SIG-M5 treated with dmso at 0.1 percent for 504 hours (cell line): Measurements from ENCODE around the gene UGT1A8.
"Not testable (repeated sequence)": the region's sequence is repeated elsewhere in the genome, so short reads cannot be mapped to it uniquely, and the experiment has no call there.

Source experiments
- DNase-seq: peaks from one replicate; lab custom pipeline; 2025; ENCODE audit not compliant: unreplicated experiment; lab: John Stamatoyannopoulos, UW

UGT1A8 gene

DNA sequence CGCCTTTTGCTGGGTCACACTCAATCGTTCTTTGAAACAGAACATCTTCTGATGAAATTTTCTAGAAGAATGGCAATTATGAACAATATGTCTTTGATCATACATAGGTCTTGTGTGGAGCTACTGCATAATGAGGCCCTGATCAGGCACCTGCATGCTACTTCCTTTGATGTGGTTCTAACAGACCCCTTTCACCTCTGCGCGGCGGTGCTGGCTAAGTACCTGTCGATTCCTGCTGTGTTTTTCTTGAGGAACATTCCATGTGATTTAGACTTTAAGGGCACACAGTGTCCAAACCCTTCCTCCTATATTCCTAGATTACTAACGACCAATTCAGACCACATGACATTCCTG lies 95.8 kb downstream of the UGT1A8 start:
- DNase-seq: no peak

DNA sequence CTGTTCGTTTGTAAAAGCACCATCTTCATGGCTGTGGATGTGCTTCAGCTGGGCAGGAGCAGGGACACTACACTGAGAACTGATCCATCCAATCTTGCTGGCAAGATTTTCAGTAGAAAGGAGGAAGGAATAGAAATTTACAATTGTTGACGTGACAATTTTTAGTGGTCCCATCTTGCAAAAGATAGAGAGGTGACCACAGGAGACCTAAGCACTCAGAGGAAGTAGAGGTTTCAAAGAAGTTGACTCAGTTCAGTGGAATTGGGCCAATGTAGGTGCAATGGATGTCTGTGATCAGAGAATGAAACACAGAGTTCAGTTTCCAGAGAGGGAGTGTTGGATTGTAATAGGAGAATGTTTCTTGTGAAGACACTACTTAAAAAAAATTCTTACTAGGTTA lies 96.7 kb downstream of the UGT1A8 start:
- no peak for DNase-seq

DNA sequence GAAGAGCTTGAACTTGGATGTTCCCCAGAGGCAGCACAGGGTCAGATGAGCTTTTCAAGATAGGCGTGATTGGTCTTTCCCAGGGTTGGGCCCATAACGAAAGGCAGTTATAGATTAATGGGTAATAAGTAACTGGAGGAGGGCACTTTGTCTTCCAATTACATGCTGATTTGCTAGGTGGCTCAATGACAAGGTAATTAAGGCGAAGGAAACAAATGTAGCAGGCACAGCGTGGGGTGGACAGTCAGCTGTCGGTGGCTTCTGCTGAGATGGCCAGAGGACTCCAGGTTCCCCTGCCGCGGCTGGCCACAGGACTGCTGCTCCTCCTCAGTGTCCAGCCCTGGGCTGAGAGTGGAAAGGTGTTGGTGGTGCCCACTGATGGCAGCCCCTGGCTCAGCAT lies 101.1 kb downstream of the UGT1A8 start, which contains the start of gene UGT1A4:
TSS of gene UGT1A4 (plus strand) at position 185 of the 400 bp plus-strand sequence. CDS start at position 270, 85 bp downstream.
- DNase-seq: no peak

DNA sequence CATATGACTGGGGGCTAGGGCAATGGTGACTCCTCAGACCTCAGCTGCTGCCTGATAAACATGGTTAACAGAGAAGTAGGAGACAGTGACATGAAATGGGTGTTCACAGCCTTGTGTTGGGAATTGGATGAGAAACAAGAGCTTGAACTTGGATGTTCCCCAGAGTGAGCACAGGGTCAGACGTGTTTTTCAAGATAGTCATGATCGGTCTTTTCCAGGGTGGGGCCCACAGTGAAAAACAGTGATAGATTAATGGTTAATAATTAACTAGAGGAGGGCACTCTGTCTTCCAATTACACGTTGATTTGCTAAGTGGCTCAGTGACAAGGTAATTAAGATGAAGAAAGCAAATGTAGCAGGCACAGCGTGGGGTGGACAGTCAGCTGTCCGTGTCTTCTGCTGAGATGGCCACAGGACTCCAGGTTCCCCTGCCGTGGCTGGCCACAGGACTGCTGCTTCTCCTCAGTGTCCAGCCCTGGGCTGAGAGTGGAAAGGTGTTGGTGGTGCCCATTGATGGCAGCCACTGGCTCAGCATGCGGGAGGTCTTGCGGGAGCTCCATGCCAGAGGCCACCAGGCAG lies 111.4 kb downstream of the UGT1A8 start, which contains the start of gene UGT1A3:
TSS of gene UGT1A3 (plus strand) at position 320 of the 579 bp plus-strand sequence. CDS start at position 405, 85 bp downstream.
- no peak for DNase-seq

DNA sequence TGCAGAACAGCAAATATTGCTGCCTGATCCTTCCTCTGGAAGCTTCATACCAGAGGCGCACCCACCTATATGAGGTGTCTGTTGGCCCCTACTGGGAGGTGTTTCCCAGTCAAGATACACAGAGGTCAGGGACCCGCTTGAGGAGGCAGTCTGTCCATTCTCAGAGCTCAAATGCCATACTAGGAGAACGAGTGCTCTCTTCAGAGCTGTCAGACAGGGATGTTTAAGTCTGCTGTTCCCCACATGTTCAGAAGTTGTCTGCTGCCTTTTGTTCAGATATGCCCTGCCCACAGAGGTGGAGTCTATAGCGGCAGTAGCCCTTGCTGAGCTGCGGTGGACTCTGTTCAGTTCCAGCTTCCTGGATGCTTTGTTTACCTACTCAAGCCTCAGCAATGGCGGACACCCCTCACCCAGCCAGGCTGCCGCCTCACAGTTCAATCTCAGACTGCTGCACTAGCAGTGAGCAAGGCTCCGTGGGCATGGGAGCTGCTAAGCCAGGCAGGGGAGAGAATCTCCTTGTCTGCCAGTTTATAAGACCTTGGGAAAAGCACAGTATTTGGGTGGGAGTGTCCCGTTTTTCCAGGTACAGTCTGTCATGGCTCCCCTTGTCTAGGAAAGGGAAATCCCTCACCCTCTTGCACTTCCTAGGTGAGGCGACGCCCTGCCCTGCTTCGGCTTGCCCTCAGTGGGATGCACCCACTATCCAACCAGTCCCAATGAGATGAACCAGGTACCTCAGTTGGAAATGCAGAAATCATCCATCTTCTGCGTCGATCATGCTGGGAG lies 119.6 kb downstream of the UGT1A8 start:
- DNase-seq: not testable (repeated sequence)

DNA sequence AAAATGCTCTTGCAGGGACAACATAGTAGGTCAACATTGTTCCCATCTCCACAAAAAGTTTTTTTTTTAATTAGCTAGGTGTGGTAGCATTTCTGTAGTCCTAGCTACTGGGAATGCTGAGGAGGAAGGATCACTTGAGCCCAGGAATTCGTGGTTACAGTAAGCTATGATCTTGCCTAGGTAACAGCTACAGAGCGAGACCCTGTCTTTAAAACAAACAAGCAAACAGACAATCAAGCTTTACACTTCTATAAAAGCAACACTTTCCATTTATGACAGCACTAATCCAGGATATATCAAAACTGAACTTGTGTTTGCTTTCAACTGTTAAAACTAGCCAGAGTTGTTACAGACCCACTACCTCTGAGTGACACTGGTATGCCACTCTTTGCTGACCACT lies 123.4 kb downstream of the UGT1A8 start:
- no peak for DNase-seq

DNA sequence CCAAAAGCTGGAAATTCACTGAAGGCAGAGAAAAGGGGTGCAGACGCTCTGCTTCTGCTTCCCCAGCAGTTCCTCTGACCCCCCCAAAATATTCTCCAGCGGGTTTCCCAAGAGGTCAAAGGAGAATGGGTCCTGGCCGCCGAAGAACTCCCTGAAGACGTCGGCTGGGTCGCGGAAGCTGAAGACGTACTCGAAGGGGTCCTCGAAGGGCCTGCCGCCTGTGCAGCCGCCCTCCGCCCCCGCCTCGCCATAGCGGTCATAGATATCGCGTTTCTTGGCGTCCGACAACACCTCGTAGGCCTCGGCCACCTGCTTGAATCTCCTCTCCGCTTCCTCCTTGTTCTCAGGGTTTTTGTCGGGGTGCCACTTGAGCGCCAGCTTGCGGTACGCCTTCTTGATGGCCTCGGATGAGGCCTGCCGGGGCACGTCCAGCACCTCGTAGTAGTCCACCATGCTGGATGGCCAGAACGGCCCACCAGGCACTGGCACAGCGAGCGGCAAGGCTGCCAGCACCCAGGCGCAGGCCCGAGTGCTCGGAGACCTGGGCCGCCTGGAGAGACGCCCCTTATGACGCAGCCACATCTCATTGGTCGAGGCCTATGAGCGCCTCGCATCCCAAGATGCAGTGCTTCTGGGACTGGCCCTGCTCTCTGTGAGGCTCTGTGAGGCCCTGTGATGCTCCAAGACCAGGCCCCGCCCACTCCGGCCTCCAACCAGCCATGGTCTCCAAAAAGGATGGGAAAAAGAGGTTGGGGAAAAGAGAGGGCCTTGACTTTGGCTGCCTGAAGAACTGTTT lies 126.2 kb downstream of the UGT1A8 start:
- DNase-seq: no peak

DNA sequence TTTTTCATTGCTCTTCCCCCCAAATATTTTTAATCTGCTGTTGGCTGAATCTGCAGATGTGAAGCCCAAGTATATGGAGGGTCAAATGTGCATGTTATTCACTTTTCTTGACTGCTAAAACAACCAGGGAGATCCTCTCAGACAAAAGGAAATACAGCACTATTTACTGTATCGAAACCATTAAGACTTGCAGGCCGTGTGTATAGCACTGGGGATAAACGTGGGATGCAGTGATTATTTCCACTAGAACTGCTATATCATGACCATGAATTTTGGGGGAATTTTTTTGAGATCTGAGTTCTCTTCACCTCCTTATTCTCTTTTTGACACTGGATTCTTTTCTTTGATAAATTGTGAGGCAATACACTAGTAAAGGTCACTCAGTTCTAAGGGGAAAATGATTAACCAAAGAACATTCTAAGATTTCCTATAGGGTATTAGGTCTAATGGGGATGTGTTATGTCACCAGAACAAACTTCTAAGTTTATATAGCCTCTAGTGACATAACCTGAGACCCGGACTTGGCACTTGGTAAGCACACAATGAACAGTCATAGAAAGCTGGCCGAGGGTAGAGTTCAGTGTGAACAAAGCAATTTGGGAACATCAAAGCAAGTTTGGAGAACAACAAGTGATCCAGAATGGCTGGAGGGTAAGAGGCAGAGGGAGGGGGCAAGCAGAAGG lies 127.8 kb downstream of the UGT1A8 start:
- DNase-seq: no peak

DNA sequence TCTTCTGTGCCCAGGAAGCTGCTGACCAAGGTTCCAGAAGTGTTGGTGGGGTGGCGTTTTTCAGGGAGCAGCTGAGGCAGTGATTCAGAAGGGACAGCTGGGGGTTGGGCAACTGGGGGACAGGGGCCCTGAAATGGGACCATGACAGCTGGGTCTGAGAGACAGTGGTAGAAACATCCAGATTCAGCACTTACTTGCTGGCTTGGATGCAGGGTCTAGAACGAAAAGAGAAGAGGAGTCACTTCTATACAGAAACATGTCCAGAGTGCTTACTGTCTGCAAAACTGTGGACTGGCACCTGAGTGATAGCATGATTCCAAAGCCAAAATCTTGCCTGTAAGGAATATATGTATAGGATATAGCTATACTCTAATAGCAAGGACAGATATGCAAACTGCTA lies 128.4 kb downstream of the UGT1A8 start:
- not testable (repeated sequence) for DNase-seq

DNA sequence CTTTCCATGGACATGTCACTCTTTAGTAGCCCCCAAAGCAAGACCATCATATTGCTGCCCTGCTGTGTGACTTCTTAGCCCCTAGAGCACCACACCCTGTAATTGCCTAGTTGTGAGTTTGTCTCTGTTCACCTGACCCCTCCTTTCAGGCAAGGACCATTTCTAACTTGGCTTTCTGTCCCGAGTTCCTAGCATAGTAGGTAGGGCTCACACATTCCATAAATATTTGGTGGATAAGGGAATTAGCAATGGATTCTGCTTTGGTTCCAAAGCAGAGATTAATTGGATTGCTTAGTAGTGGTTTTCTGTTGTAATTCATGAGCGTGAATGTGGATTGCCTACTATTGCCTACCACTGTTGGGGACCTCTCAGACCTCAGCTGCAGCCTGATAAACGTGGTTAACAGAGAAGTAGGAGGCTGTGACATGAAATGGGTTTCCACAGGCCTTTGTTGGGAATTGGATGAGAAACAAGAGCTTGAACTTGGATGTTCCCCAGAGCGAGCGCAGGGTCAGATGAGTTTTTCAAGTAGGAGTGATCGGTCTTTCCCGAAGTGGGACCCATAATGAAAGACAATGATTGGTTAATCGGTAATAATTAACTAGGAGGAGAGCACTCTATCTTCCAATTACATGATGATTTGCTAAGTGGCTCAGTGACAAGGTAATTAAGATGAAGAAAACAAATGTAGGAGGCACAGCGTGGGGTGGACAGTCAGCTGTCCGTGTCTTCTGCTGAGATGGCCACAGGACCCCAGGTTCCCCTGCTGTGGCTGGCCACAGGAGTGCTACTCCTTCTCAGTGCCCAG lies 129.2 kb downstream of the UGT1A8 start:
- DNase-seq: no peak

DNA sequence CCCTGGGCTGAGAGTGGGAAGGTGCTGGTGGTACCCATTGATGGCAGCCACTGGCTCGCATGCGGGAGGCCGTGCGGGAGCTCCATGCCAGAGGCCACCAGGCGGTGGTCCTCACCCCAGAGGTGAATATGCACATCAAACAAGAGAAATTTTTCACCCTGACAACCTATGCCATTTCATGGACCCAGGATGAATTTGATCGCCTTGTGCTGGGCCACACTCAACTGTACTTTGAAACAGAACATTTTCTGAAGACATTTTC lies 129.8 kb downstream of the UGT1A8 start:
- DNase-seq: no peak

DNA sequence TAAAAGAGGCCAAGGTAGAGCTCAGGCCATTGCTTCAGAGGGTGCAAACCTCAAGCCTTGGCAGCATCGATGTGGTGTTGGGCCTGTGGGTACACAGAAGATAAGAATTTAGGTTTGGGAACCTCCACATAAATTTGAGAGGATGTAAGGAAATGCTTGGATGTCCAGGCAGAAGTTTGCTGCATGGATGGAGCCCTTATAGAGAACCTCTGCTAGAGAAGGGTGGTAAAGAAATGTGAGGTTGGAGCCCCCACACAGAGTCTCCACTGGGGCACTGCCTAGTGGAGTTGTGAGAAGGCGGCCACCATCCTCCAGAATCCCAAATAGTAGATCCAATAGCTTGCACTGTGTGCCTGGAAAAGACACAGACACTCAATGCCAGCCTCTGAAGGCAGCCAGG lies 133.3 kb downstream of the UGT1A8 start:
- not testable (repeated sequence) for DNase-seq

DNA sequence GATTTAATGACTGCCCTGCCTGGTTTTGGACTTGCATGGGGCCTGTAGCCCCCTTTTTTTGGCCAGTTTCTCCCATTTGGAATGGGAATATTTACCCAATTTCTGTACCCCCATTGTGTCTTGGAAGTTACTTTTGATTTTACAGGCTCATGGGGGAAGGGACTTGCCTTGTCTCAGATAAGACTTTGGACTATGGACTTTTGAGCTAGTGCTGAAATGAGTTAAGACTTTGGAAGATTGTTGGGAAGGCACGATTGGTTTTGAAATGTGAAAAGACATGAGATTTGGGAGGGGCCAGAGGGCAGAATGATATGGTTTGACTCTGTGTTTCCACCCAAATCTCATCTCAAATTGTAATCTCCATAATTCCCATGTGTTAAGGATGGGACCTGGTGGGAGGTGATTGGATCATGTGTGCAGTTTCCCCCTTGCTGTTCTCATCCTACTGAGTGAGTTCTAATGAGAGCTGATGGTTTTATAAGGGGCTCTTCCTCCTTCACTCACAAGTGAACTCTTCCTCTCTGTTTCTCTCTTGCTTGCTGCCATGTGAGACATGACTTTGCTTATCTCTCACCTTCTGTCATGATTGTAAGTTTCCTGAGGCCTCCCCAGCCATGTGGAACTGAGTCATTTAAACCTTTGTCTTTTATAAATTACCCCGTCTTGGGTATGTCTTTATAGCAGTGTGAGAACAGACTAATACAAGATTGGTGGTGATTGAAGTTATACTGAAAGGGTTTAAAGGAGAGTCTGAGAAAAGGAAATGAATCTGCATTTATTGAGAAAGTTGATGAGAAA lies 134.0 kb downstream of the UGT1A8 start:
- DNase-seq: not testable (repeated sequence)

DNA sequence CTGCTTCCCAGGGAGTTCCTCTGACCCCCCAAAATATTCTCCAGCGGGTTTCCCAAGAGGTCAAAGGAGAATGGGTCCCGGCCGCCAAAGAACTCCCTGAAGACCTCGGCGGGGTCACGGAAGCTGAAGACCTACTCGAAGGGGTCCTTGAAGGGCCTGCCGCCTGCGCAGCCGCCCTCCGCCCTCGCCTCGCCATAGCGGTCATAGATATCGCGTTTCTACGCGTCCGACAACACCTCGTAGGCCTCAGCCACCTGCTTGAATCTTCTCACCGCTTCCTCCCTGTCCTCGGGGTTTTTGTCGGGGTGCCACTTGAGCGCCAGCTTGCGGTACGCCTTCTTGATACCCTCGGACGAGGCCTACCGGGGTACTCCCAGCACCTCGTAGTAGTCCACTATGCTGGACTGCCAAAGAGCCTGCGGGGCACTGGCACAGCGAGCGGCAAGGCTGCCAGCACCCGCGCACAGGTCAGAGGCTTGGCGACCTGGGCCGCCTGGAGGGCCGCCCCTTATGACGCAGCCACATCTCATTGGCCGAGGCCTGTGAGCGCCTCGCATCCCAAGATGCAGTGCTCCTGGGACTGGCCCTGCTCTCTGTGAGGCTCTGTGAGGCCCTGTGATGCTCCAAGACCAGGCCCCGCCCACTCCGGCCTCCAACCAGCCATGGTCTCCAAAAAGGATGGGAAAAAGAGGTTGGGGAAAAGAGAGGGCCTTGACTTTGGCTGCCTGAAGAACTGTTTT lies 137.6 kb downstream of the UGT1A8 start:
- no peak for DNase-seq

DNA sequence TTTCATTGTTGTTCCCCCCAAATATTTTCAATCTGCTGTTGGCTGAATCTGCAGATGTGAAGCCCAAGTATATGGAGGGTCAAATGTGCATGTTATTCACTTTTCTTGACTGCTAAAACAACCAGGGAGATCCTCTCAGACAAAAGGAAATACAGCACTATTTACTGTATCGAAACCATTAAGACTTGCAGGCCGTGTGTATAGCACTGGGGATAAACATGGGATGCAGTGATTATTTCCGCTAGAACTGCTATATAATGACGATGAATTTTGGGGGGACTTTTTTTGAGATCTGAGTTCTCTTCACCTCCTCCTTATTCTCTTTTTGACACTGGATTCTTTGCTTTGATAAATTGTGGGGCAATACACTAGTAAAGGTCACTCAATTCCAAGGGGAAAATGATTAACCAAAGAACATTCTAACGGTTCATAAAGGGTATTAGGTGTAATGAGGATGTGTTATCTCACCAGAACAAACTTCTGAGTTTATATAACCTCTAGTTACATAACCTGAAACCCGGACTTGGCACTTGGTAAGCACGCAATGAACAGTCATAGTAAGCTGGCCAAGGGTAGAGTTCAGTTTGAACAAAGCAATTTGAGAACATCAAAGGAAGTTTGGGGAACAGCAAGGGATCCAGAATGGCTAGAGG lies 139.1 kb downstream of the UGT1A8 start:
- DNase-seq: no peak

DNA sequence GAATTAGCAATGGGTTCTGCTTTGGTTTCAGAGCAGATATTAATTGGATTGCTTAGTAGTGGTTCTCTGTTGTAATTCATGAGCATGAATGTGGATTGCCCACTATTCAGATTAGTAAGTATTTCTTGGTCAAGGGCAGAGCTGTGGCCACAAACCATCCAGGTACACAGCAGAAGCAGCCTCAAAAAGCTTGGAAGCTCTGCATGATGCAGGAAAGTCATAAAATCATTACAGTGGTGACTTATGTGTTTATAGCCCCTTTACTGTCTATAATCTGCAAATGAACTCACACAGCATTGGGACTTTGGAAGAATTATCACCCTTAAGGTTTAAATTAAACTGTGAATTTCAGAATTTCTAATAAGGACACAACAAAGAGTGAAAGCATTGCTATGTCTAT lies 140.7 kb downstream of the UGT1A8 start:
- no peak for DNase-seq

DNA sequence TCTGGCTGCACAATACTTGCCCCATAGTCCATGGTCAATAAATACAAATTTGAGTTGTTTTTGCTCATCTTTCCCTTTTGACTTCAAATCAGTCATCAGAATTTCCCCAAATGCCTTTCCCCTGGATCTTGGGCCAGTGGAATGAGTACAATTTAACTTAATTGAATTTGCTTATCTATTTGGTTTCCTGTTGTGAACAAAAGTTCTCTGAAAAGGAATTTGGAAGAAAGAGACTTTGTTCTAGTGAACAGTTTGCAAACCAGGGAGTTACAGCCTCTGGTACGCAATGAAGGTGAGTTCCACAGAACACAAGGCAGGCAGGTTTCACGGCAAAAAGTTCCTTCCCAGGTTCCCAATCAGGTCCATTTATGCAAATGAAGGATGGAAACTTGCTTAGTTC lies 141.4 kb downstream of the UGT1A8 start:
- DNase-seq: no peak

DNA sequence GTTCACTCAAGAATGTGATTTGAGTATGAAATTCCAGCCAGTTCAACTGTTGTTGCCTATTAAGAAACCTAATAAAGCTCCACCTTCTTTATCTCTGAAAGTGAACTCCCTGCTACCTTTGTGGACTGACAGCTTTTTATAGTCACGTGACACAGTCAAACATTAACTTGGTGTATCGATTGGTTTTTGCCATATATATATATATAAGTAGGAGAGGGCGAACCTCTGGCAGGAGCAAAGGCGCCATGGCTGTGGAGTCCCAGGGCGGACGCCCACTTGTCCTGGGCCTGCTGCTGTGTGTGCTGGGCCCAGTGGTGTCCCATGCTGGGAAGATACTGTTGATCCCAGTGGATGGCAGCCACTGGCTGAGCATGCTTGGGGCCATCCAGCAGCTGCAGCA lies 142.6 kb downstream of the UGT1A8 start, which contains the start of gene UGT1A1:
TSS of gene UGT1A1 (plus strand) at position 228 of the 400 bp plus-strand sequence. CDS start at position 246, 18 bp downstream.
- no peak for DNase-seq
